IMR-90 (cell line): ENCODE data around the gene XPC. TPM values are rescaled to one million over a fixed set of nuclear protein-coding genes. Genes with fewer than 3 reads are reported as not detected.

Experiments used
- ATAC-seq: fragments of 200-7000 bp; cut with Tn5 transposase; 2 replicates; pipeline ENCODE4 v1.9.1; 2020; ENCODE audit warnings: low read depth, mild to moderate bottlenecking, moderate library complexity
- BruUV-seq: library from RNA; stranded (reverse); fragments of 400-500 nt; replicated peaks from 2 replicates; lab custom pipeline; 2021; lab: Mats Ljungman, UMichigan
- CTCF ChIA-PET: fragments of 300-600 bp; formaldehyde crosslinking; extraction: SDS; loops from one replicate; lab custom pipeline; 2021; ENCODE audit warnings: antibody characterized with exemption; lab: Yijun Ruan, JAX
- POLR2A ChIA-PET: fragments of 300-600 bp; sonication (Branson Sonifier 250); formaldehyde crosslinking; loops from one replicate; lab custom pipeline; 2022; ENCODE audit warnings: antibody characterized with exemption; ENCODE audit not compliant: unreplicated experiment; lab: Charles Lee
- DNase-seq: peaks from one replicate; pipeline ENCODE4 v3.0.0; 2013
- H2AFZ ChIP-seq: replicated peaks from 2 replicates; pipeline ENCODE3; 2013; ENCODE audit warnings: low read length, mild to moderate bottlenecking; ENCODE audit not compliant: poor library complexity
- H2AK5ac ChIP-seq: 2 replicates; pipeline ENCODE4 v1.6.1; 2013; ENCODE audit warnings: low read depth, low read length, inconsistent platforms
- H2AK9ac ChIP-seq: replicated peaks from 2 replicates; pipeline ENCODE3; 2013; ENCODE audit warnings: mild to moderate bottlenecking, low read depth, low read length, moderate library complexity; ENCODE audit not compliant: poor library complexity
- H2BK120ac ChIP-seq: 2 replicates; pipeline ENCODE4 v1.6.1; 2013; ENCODE audit warnings: low read depth, low read length, inconsistent platforms
- H2BK15ac ChIP-seq: 3 replicates; pipeline ENCODE4 v1.6.1; 2013; ENCODE audit warnings: low read depth, low read length, inconsistent platforms
- H2BK20ac ChIP-seq: 2 replicates; pipeline ENCODE4 v1.6.1; 2013; ENCODE audit warnings: low read depth, mild to moderate bottlenecking, inconsistent platforms, low read length, moderate library complexity
- H2BK5ac ChIP-seq: 2 replicates; pipeline ENCODE4 v1.6.1; 2013; ENCODE audit warnings: mild to moderate bottlenecking, low read depth, low read length, inconsistent platforms; ENCODE audit not compliant: poor library complexity, severe bottlenecking
- H3K14ac ChIP-seq: replicated peaks from 2 replicates; pipeline ENCODE4 v1.6.1; 2013; ENCODE audit warnings: low read depth, low read length, inconsistent platforms
- H3K18ac ChIP-seq: 2 replicates; pipeline ENCODE4 v1.6.1; 2013; ENCODE audit warnings: low read depth, low read length, control low read depth
- H3K23ac ChIP-seq: 2 replicates; pipeline ENCODE4 v1.6.1; 2013; ENCODE audit warnings: low read depth, low read length, inconsistent platforms
- H3K27ac ChIP-seq: 2 replicates; pipeline ENCODE4 v1.5.1; 2013; ENCODE audit warnings: mild to moderate bottlenecking, control low read depth, low read length; ENCODE audit not compliant: insufficient read depth
- H3K27me3 ChIP-seq: 2 replicates; pipeline ENCODE4 v1.6.1; 2013; ENCODE audit warnings: low read length; ENCODE audit not compliant: control insufficient read depth, insufficient read depth
- H3K36me3 ChIP-seq: 2 replicates; pipeline ENCODE4 v1.6.1; 2013; ENCODE audit warnings: low read length, mixed read lengths; ENCODE audit not compliant: control insufficient read depth, insufficient read depth
- H3K4ac ChIP-seq: 2 replicates; pipeline ENCODE4 v1.6.1; 2013; ENCODE audit warnings: low read depth, low read length, inconsistent platforms
- H3K4me1 ChIP-seq: 2 replicates; pipeline ENCODE4 v1.6.1; 2013; ENCODE audit warnings: low read length, mixed read lengths; ENCODE audit not compliant: control insufficient read depth, insufficient read depth
- H3K4me2 ChIP-seq: 2 replicates; pipeline ENCODE4 v1.6.1; 2013; ENCODE audit warnings: low read depth, mild to moderate bottlenecking, control low read depth, low read length, moderate library complexity
- H3K4me3 ChIP-seq: 2 replicates; pipeline ENCODE4 v1.5.1; 2013; ENCODE audit warnings: low read depth, mild to moderate bottlenecking, control low read depth, low read length, moderate library complexity; ENCODE audit not compliant: insufficient read depth
- H3K56ac ChIP-seq: 2 replicates; pipeline ENCODE4 v1.6.1; 2013; ENCODE audit warnings: low read length, inconsistent platforms; ENCODE audit not compliant: insufficient read depth; ENCODE audit errors: extremely low read depth
- H3K79me1 ChIP-seq, 2 experiments: 2 replicates each; pipeline ENCODE4 v1.6.1; 2013; ENCODE audit warnings: low read length in 2 of 2, inconsistent platforms in 1 of 2, low read depth in 1 of 2
- H3K9ac ChIP-seq: 2 replicates; pipeline ENCODE4 v1.6.1; 2013; ENCODE audit warnings: low read depth, low read length, control low read depth
- H3K9me1 ChIP-seq: 2 replicates; pipeline ENCODE4 v1.6.1; 2013; ENCODE audit warnings: low read length, inconsistent platforms; ENCODE audit not compliant: insufficient read depth
- H3K9me3 ChIP-seq: 2 replicates; pipeline ENCODE4 v1.6.1; 2013; ENCODE audit warnings: low read length; ENCODE audit not compliant: control insufficient read depth, insufficient read depth
- H4K20me1 ChIP-seq: 2 replicates; pipeline ENCODE4 v1.6.1; 2013; ENCODE audit warnings: low read length, inconsistent platforms; ENCODE audit not compliant: insufficient read depth
- H4K5ac ChIP-seq: 2 replicates; pipeline ENCODE4 v1.6.1; 2013; ENCODE audit warnings: mild to moderate bottlenecking, low read depth, low read length, control low read depth
- H4K8ac ChIP-seq, 2 experiments: 2 replicates each; pipeline ENCODE4 v1.6.1; 2013; ENCODE audit warnings: low read depth in 2 of 2, low read length in 2 of 2, control low read depth in 1 of 2, inconsistent platforms in 1 of 2
- H4K91ac ChIP-seq: 2 replicates; pipeline ENCODE4 v1.6.1; 2013; ENCODE audit warnings: low read depth, low read length, inconsistent platforms; ENCODE audit not compliant: insufficient read depth
- BHLHE40 ChIP-seq: fragments of 150-350 bp; IDR thresholded peaks from 2 replicates; pipeline ENCODE4 v1.6.1; 2016; ENCODE audit warnings: mild to moderate bottlenecking, low read depth, low read length
- CEBPB ChIP-seq: IDR thresholded peaks from 2 replicates; pipeline ENCODE4 v1.6.1; 2012; ENCODE audit warnings: low read depth, low read length, improper control_type of control experiment
- CHD1 ChIP-seq: IDR thresholded peaks from 2 replicates; pipeline ENCODE4 v1.6.1; 2012; ENCODE audit warnings: low read depth, low read length, improper control_type of control experiment
- CTCF ChIP-seq: conservative IDR thresholded peaks from 2 replicates; pipeline ENCODE4 v1.5.1; 2012; ENCODE audit warnings: mild to moderate bottlenecking, low read depth, low read length, improper control_type of control experiment
- ELK1 ChIP-seq: fragments of 150-350 bp; IDR thresholded peaks from 2 replicates; pipeline ENCODE4 v1.6.1; 2016; ENCODE audit warnings: low read depth, mild to moderate bottlenecking, low read length, moderate library complexity, borderline replicate concordance
- FOS ChIP-seq: fragments of 150-350 bp; IDR thresholded peaks from 2 replicates; pipeline ENCODE4 v1.6.1; 2016; ENCODE audit warnings: low read depth, low read length
- MAFK ChIP-seq: IDR thresholded peaks from 2 replicates; pipeline ENCODE4 v1.6.1; 2012; ENCODE audit warnings: low read depth, low read length, improper control_type of control experiment
- MAZ ChIP-seq: IDR thresholded peaks from 2 replicates; pipeline ENCODE4 v1.6.1; 2012; ENCODE audit warnings: low read depth, mild to moderate bottlenecking, low read length, improper control_type of control experiment, moderate library complexity, borderline replicate concordance
- MXI1 ChIP-seq: IDR thresholded peaks from 2 replicates; pipeline ENCODE4 v1.6.1; 2012; ENCODE audit warnings: low read depth, mild to moderate bottlenecking, low read length, moderate library complexity, borderline replicate concordance
- NFE2L2 ChIP-seq: fragments of 150-350 bp; IDR thresholded peaks from 2 replicates; pipeline ENCODE4 v1.6.1; 2016; ENCODE audit warnings: low read depth, mild to moderate bottlenecking, low read length
- POLR2A ChIP-seq: IDR thresholded peaks from 2 replicates; pipeline ENCODE4 v1.6.1; 2012; ENCODE audit warnings: mild to moderate bottlenecking, low read depth, low read length
- RAD21 ChIP-seq: IDR thresholded peaks from 2 replicates; pipeline ENCODE4 v1.6.1; 2012; ENCODE audit warnings: low read length, improper control_type of control experiment
- RCOR1 ChIP-seq: IDR thresholded peaks from 2 replicates; pipeline ENCODE4 v1.6.1; 2012; ENCODE audit warnings: mild to moderate bottlenecking, low read length, improper control_type of control experiment; ENCODE audit not compliant: insufficient replicate concordance
- RFX5 ChIP-seq: IDR thresholded peaks from 2 replicates; pipeline ENCODE4 v1.8.0; 2012; ENCODE audit warnings: low read depth, mild to moderate bottlenecking, low read length, moderate library complexity
- USF2 ChIP-seq: fragments of 150-350 bp; IDR thresholded peaks from 2 replicates; pipeline ENCODE4 v1.6.1; 2017; ENCODE audit warnings: mild to moderate bottlenecking, antibody characterized with exemption, low read length, low read depth
- WGBS, 2 experiments: methylation state at CpG; one replicate each; pipeline versions ENCODE4 v1.1.5 to v1.1.7; 2013; ENCODE audit warnings: missing lambda C conversion rate in 2 of 2; ENCODE audit not compliant: insufficient read length in 1 of 2; ENCODE audit errors: extremely low coverage in 2 of 2; 5-methylcytosine and 5-hydroxymethylcytosine counted together
- dilution Hi-C: fragments of 300-500 bp; cut with HindIII; formaldehyde crosslinking; loops from one replicate; pipeline ENCODE4 v1.14.3; 2018; ENCODE audit warnings: low sequenced_read_pairs; ENCODE audit not compliant: unreplicated experiment
- in situ Hi-C: fragments of 300-500 bp; cut with MboI; formaldehyde crosslinking; loops from 3 replicates; pipeline ENCODE4 v1.14.3; 2019; ENCODE audit warnings: low sequenced_read_pairs, inconsistent platforms, mixed read lengths
- intact Hi-C: fragments of 100-400 bp; cut with micrococcal nuclease; formaldehyde crosslinking; loops from 2 replicates; pipeline ENCODE4 v1.10.0; 2022
- polyA plus RNA-seq, 3 experiments: library from polyadenylated mRNA; depleted of rRNA; stranded (reverse); fragments of >200 nt; gene quantifications; 2 replicates each; pipeline ENCODE4 v1.2.3, GENCODE V29; 2012; ENCODE audit warnings: low replicate concordance in 1 of 3
- total RNA-seq: library from RNA; depleted of rRNA; stranded (reverse); fragments of >200 nt; gene quantifications from 2 replicates; pipeline ENCODE4 v1.2.3, GENCODE V29; 2012

Gene XPC
- total and polyA plus RNA-seq, 2 of the 4 experiments (the other 2 are of a cell fraction) = 30.9 to 48.8 TPM

- dilution Hi-C loops = no loop called here
- Histone ChIP-seq H2BK15ac (peak overlapping the region; percentile 56; the same call in 2 of the 3 replicates), H3K4ac (peak overlapping the region; percentile 97), H3K9ac (peak overlapping the region; percentile 77), H2AK5ac (peak overlapping the region; percentile 88), H3K4me1 (peaks cover 33% of the 10 kb centered on the region), H3K4me3 (no peak overlapping the region), H3K9me1 (peaks cover 28% of the 10 kb centered on the region), H3K9me3 (no peaks in the 10 kb centered on the region), H3K18ac (peak overlapping the region; percentile 97), H3K4me2 (peak overlapping the region; percentile 6; the same call in 1 of the 2 replicates), H3K27ac (peak overlapping the region; percentile 97), H2BK5ac (peak overlapping the region; percentile 97), H2BK120ac (peak overlapping the region; percentile 96), H3K14ac (peak overlapping the region; percentile 74), H4K20me1 (no peaks in the 10 kb centered on the region), H3K56ac (peak overlapping the region; percentile 84), H4K91ac (peak overlapping the region; percentile 93), H4K5ac (peak overlapping the region; percentile 95), H2BK20ac (peak overlapping the region; percentile 97), H3K36me3 (no peaks in the 10 kb centered on the region), H3K27me3 (no peaks in the 10 kb centered on the region), H3K23ac (peak overlapping the region; percentile 66), H2AFZ (no peak overlapping the region), H2AK9ac (peak overlapping the region; percentile 71), H3K79me1 (no peaks in the 10 kb centered on the region), H4K8ac (peak overlapping the region; percentile 74 to 79)
- no peak for DNase-seq
- intact Hi-C loops = loop anchor here (2.0 kb wide), 1 partner anchor 77 kb away; no protein-coding TSS in a partner anchor
- ATAC-seq = no peak
- BruUV-seq = no TSS peak
- ChIA-PET POLR2A (no interaction called here), CTCF (interaction anchor here (0.6 to 1.6 kb wide), 5 partner anchors 8 to 115 kb away, joined by 3 to 8 read pairs (median 3); no protein-coding TSS in a partner anchor)
- no peak for TF ChIP-seq CHD1
- no peak for TF ChIP-seq CTCF
- no peak for TF ChIP-seq FOS
- no peak for TF ChIP-seq ELK1
- no peak for TF ChIP-seq NFE2L2
- TF ChIP-seq MAZ = no peak
- TF ChIP-seq MAFK = no peak
- no peak for TF ChIP-seq RFX5
- TF ChIP-seq MXI1 = no peak
- TF ChIP-seq BHLHE40 = no peak
- TF ChIP-seq RCOR1 = no peak
- no peak for TF ChIP-seq POLR2A
- no peak for TF ChIP-seq CEBPB
- TF ChIP-seq USF2 = no peak
- no peak for TF ChIP-seq RAD21
- 100% methylated on average over 1 of the region's 4 CpGs; no CpG with 5 or more reads in 1 of the 2 experiments for WGBS, 2 experiments
- in situ Hi-C loops = no loop called here
Observed at GRCh38 chr3:14211621-14212020, 33.2 kb upstream of the XPC start.
